Measurements from ENCODE around the gene PIK3CA.

PIK3CA gene

GRCh38 chr3:179156170-179156569 is 8.0 kb downstream of the PIK3CA start:
- Histone ChIP-seq H3K9me3 (ENCODE audit: control insufficient read depth, low read length) (no peaks in the 10 kb centered on the region), H3K4me1 (ENCODE audit: control insufficient read depth, insufficient read depth, low read length) (no peaks in the 10 kb centered on the region), H3K4me3 (ENCODE audit: insufficient read depth, low read depth, low read length) (no peak overlapping the region), H3K27me3 (ENCODE audit: control insufficient read depth, insufficient read depth, low read length, poor library complexity, severe bottlenecking) (no peaks in the 10 kb centered on the region), H3K27ac (ENCODE audit: insufficient read depth, low read depth, low read length, poor library complexity, severe bottlenecking) (no peak overlapping the region), H3K36me3 (ENCODE audit: control insufficient read depth, insufficient read depth, low read length) (no peaks in the 10 kb centered on the region)
- WGBS, 2 experiments, result 86 to 92% methylated on average over 1 of the region's 1 CpG

GRCh38 chr3:179156775-179157174 is 8.6 kb downstream of the PIK3CA start:
- 100% methylated on average over 1 of the region's 1 CpG; no CpG with 5 or more reads in 1 of the 2 experiments for WGBS, 2 experiments
- no peak overlapping the region for H3K27ac ChIP-seq (ENCODE audit: insufficient read depth, low read depth, low read length, poor library complexity, severe bottlenecking)
- no peaks in the 10 kb centered on the region for H3K36me3 ChIP-seq (ENCODE audit: control insufficient read depth, insufficient read depth, low read length)
- H3K27me3 ChIP-seq (ENCODE audit: control insufficient read depth, insufficient read depth, low read length, poor library complexity, severe bottlenecking), result no peaks in the 10 kb centered on the region
- no peaks in the 10 kb centered on the region for H3K4me1 ChIP-seq (ENCODE audit: control insufficient read depth, insufficient read depth, low read length)
- no peak overlapping the region for H3K4me3 ChIP-seq (ENCODE audit: insufficient read depth, low read depth, low read length)
- H3K9me3 ChIP-seq (ENCODE audit: control insufficient read depth, low read length), result no peaks in the 10 kb centered on the region

- Histone ChIP-seq H3K36me3 (ENCODE audit: control insufficient read depth, insufficient read depth, low read length) (no peaks in the 10 kb centered on the region), H3K27me3 (ENCODE audit: control insufficient read depth, insufficient read depth, low read length, poor library complexity, severe bottlenecking) (no peaks in the 10 kb centered on the region), H3K27ac (ENCODE audit: insufficient read depth, low read depth, low read length, poor library complexity, severe bottlenecking) (no peak overlapping the region), H3K4me3 (ENCODE audit: insufficient read depth, low read depth, low read length) (no peak overlapping the region), H3K9me3 (ENCODE audit: control insufficient read depth, low read length) (no peaks in the 10 kb centered on the region), H3K4me1 (ENCODE audit: control insufficient read depth, insufficient read depth, low read length) (no peaks in the 10 kb centered on the region)
- WGBS, 2 experiments, result 99 to 100% methylated on average over 1 to 5 of the region's 6 CpGs
Observed at GRCh38 chr3:179158336-179159039, 10.3 kb downstream of the PIK3CA start.

- Histone ChIP-seq H3K9me3 (ENCODE audit: control insufficient read depth, low read length) (no peaks in the 10 kb centered on the region), H3K27me3 (ENCODE audit: control insufficient read depth, insufficient read depth, low read length, poor library complexity, severe bottlenecking) (no peaks in the 10 kb centered on the region), H3K27ac (ENCODE audit: insufficient read depth, low read depth, low read length, poor library complexity, severe bottlenecking) (no peak overlapping the region), H3K36me3 (ENCODE audit: control insufficient read depth, insufficient read depth, low read length) (no peaks in the 10 kb centered on the region), H3K4me3 (ENCODE audit: insufficient read depth, low read depth, low read length) (no peak overlapping the region), H3K4me1 (ENCODE audit: control insufficient read depth, insufficient read depth, low read length) (no peaks in the 10 kb centered on the region)
Observed at GRCh38 chr3:179163503-179163902, 15.3 kb downstream of the PIK3CA start.

GRCh38 chr3:179164857-179165256 is 16.7 kb downstream of the PIK3CA start:
- H3K27ac ChIP-seq (ENCODE audit: insufficient read depth, low read depth, low read length, poor library complexity, severe bottlenecking), result no peak overlapping the region
- no peaks in the 10 kb centered on the region for H3K9me3 ChIP-seq (ENCODE audit: control insufficient read depth, low read length)
- no peaks in the 10 kb centered on the region for H3K27me3 ChIP-seq (ENCODE audit: control insufficient read depth, insufficient read depth, low read length, poor library complexity, severe bottlenecking)
- no peaks in the 10 kb centered on the region for H3K36me3 ChIP-seq (ENCODE audit: control insufficient read depth, insufficient read depth, low read length)
- H3K4me1 ChIP-seq (ENCODE audit: control insufficient read depth, insufficient read depth, low read length), result no peaks in the 10 kb centered on the region
- H3K4me3 ChIP-seq (ENCODE audit: insufficient read depth, low read depth, low read length), result no peak overlapping the region

- 83 to 92% methylated on average over 1 of the region's 2 CpGs for whole genome bisulfite sequencing, 2 experiments
- H3K4me3 ChIP-seq (ENCODE audit: insufficient read depth, low read depth, low read length), result no peak overlapping the region
Observed at GRCh38 chr3:179166561-179167201, 18.5 kb downstream of the PIK3CA start.

GRCh38 chr3:179168918-179169317 is 20.8 kb downstream of the PIK3CA start:
- H3K9me3 ChIP-seq (ENCODE audit: control insufficient read depth, low read length), result no peaks in the 10 kb centered on the region
- H3K27me3 ChIP-seq (ENCODE audit: control insufficient read depth, insufficient read depth, low read length, poor library complexity, severe bottlenecking), result no peaks in the 10 kb centered on the region
- no peak overlapping the region for H3K4me3 ChIP-seq (ENCODE audit: insufficient read depth, low read depth, low read length)
- no peak overlapping the region for H3K27ac ChIP-seq (ENCODE audit: insufficient read depth, low read depth, low read length, poor library complexity, severe bottlenecking)
- no peaks in the 10 kb centered on the region for H3K36me3 ChIP-seq (ENCODE audit: control insufficient read depth, insufficient read depth, low read length)
- 90% methylated on average over 2 of the region's 2 CpGs; no CpG with 5 or more reads in 1 of the 2 experiments for WGBS, 2 experiments
- no peaks in the 10 kb centered on the region for H3K4me1 ChIP-seq (ENCODE audit: control insufficient read depth, insufficient read depth, low read length)

More at GRCh38 chr3:179166561-179167201, 18.5 kb downstream of the PIK3CA start:
- no peaks in the 10 kb centered on the region for H3K27me3 ChIP-seq (ENCODE audit: control insufficient read depth, insufficient read depth, low read length, poor library complexity, severe bottlenecking)
- no peaks in the 10 kb centered on the region for H3K36me3 ChIP-seq (ENCODE audit: control insufficient read depth, insufficient read depth, low read length)
- no peaks in the 10 kb centered on the region for H3K4me1 ChIP-seq (ENCODE audit: control insufficient read depth, insufficient read depth, low read length)
- no peak overlapping the region for H3K27ac ChIP-seq (ENCODE audit: insufficient read depth, low read depth, low read length, poor library complexity, severe bottlenecking)
- no peaks in the 10 kb centered on the region for H3K9me3 ChIP-seq (ENCODE audit: control insufficient read depth, low read length)

GRCh38 chr3:179172546-179172945 is 24.4 kb downstream of the PIK3CA start:
- no peak overlapping the region for H3K4me3 ChIP-seq (ENCODE audit: insufficient read depth, low read depth, low read length)
- peaks cover 5% of the 10 kb centered on the region for H3K4me1 ChIP-seq (ENCODE audit: control insufficient read depth, insufficient read depth, low read length)
- no peaks in the 10 kb centered on the region for H3K9me3 ChIP-seq (ENCODE audit: control insufficient read depth, low read length)
- H3K36me3 ChIP-seq (ENCODE audit: control insufficient read depth, insufficient read depth, low read length), result no peaks in the 10 kb centered on the region
- H3K27me3 ChIP-seq (ENCODE audit: control insufficient read depth, insufficient read depth, low read length, poor library complexity, severe bottlenecking), result no peaks in the 10 kb centered on the region
- no peak overlapping the region for H3K27ac ChIP-seq (ENCODE audit: insufficient read depth, low read depth, low read length, poor library complexity, severe bottlenecking)

GRCh38 chr3:179174316-179174715 is 26.2 kb downstream of the PIK3CA start:
- WGBS, 2 experiments, result 91 to 100% methylated on average over 3 of the region's 3 CpGs
- Histone ChIP-seq H3K4me1 (ENCODE audit: control insufficient read depth, insufficient read depth, low read length) (peaks cover 5% of the 10 kb centered on the region), H3K27ac (ENCODE audit: insufficient read depth, low read depth, low read length, poor library complexity, severe bottlenecking) (no peak overlapping the region), H3K4me3 (ENCODE audit: insufficient read depth, low read depth, low read length) (no peak overlapping the region), H3K36me3 (ENCODE audit: control insufficient read depth, insufficient read depth, low read length) (no peaks in the 10 kb centered on the region), H3K9me3 (ENCODE audit: control insufficient read depth, low read length) (no peaks in the 10 kb centered on the region), H3K27me3 (ENCODE audit: control insufficient read depth, insufficient read depth, low read length, poor library complexity, severe bottlenecking) (no peaks in the 10 kb centered on the region)

- WGBS, 2 experiments, result no CpG with 5 or more reads among the region's 1 CpG
- H3K27me3 ChIP-seq (ENCODE audit: control insufficient read depth, insufficient read depth, low read length, poor library complexity, severe bottlenecking), result no peaks in the 10 kb centered on the region
- no peak overlapping the region for H3K27ac ChIP-seq (ENCODE audit: insufficient read depth, low read depth, low read length, poor library complexity, severe bottlenecking)
- H3K9me3 ChIP-seq (ENCODE audit: control insufficient read depth, low read length), result no peaks in the 10 kb centered on the region
- H3K4me3 ChIP-seq (ENCODE audit: insufficient read depth, low read depth, low read length), result no peak overlapping the region
- H3K36me3 ChIP-seq (ENCODE audit: control insufficient read depth, insufficient read depth, low read length), result no peaks in the 10 kb centered on the region
- peaks cover 6% of the 10 kb centered on the region for H3K4me1 ChIP-seq (ENCODE audit: control insufficient read depth, insufficient read depth, low read length)
Observed at GRCh38 chr3:179174898-179175297, 26.7 kb downstream of the PIK3CA start.

Measured in ectodermal cell (in vitro differentiated cells).